ENCODE results near the gene KRT86.

DNA sequence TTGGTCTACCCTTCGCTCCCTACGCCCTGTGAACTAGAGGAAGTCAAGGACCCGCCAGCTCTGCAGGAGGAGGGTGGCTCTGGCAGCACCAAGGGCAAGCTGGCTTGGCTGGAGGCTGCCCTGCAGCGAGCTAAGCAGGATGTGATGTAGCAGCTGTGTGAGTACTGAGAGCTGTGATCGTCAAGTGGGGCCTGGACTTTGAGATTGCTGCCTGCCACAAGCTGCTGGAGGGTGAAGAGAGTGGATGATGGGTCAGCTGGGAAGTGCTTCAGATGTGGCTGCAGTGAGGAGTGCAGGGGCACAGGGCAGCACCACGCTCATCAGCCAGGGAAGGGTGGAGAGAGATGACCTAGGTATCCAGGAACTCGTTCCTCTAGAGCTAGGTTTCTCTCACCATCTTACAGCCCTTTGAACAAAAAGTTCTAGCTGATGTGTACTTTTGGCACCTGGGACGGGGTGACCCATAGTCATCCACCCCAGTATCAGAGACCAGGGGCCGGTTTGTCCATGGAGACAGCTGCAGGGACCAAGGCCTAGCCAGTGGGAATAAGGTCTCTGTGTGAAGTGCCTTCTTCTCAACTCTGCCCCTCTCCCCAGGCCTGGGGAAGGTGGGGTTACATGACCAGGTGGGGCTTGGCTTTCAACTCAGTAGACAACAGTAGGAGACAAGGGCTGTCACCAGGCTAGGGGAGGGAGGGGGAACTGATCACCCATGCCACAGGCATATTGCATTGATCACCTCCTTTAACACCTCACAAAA, 3.2 kb downstream of the KRT86 start:
- TF ChIP-seq, protein P1, sequence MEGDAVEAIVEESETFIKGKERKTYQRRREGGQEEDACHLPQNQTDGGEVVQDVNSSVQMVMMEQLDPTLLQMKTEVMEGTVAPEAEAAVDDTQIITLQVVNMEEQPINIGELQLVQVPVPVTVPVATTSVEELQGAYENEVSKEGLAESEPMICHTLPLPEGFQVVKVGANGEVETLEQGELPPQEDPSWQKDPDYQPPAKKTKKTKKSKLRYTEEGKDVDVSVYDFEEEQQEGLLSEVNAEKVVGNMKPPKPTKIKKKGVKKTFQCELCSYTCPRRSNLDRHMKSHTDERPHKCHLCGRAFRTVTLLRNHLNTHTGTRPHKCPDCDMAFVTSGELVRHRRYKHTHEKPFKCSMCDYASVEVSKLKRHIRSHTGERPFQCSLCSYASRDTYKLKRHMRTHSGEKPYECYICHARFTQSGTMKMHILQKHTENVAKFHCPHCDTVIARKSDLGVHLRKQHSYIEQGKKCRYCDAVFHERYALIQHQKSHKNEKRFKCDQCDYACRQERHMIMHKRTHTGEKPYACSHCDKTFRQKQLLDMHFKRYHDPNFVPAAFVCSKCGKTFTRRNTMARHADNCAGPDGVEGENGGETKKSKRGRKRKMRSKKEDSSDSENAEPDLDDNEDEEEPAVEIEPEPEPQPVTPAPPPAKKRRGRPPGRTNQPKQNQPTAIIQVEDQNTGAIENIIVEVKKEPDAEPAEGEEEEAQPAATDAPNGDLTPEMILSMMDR (conservative IDR thresholded peaks at IDR 0.05; ENCODE audit: low read depth in 2 of 2): no peak
- TF ChIP-seq EZH2phosphoT487 (IDR thresholded peaks at IDR 0.05; ENCODE audit: unreplicated experiment) (no peak), EZH2 (IDR thresholded peaks at IDR 0.05; ENCODE audit: low read depth, unreplicated experiment) (no peak), POLR2AphosphoS5 (IDR thresholded peaks at IDR 0.05; ENCODE audit: low read depth) (no peak), JUNB (IDR thresholded peaks at IDR 0.05; ENCODE audit: unreplicated experiment) (no peak), ZNF114 (CRISPR knock-in tag; IDR thresholded peaks at IDR 0.05) (no peak), ZNF331 (CRISPR knock-in tag; IDR thresholded peaks at IDR 0.05; ENCODE audit: low read depth) (no peak), CREB1 (CRISPR knock-in tag; IDR thresholded peaks at IDR 0.05; ENCODE audit: low read depth) (no peak), NANOG (IDR thresholded peaks at IDR 0.05; ENCODE audit: borderline replicate concordance) (no peak), STAT1 (IDR thresholded peaks at IDR 0.05; ENCODE audit: unreplicated experiment) (no peak)
- TF ChIP-seq, protein P2, sequence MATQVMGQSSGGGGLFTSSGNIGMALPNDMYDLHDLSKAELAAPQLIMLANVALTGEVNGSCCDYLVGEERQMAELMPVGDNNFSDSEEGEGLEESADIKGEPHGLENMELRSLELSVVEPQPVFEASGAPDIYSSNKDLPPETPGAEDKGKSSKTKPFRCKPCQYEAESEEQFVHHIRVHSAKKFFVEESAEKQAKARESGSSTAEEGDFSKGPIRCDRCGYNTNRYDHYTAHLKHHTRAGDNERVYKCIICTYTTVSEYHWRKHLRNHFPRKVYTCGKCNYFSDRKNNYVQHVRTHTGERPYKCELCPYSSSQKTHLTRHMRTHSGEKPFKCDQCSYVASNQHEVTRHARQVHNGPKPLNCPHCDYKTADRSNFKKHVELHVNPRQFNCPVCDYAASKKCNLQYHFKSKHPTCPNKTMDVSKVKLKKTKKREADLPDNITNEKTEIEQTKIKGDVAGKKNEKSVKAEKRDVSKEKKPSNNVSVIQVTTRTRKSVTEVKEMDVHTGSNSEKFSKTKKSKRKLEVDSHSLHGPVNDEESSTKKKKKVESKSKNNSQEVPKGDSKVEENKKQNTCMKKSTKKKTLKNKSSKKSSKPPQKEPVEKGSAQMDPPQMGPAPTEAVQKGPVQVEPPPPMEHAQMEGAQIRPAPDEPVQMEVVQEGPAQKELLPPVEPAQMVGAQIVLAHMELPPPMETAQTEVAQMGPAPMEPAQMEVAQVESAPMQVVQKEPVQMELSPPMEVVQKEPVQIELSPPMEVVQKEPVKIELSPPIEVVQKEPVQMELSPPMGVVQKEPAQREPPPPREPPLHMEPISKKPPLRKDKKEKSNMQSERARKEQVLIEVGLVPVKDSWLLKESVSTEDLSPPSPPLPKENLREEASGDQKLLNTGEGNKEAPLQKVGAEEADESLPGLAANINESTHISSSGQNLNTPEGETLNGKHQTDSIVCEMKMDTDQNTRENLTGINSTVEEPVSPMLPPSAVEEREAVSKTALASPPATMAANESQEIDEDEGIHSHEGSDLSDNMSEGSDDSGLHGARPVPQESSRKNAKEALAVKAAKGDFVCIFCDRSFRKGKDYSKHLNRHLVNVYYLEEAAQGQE (IDR thresholded peaks at IDR 0.05; ENCODE audit: unreplicated experiment): no peak
- TF ChIP-seq, protein P3, sequence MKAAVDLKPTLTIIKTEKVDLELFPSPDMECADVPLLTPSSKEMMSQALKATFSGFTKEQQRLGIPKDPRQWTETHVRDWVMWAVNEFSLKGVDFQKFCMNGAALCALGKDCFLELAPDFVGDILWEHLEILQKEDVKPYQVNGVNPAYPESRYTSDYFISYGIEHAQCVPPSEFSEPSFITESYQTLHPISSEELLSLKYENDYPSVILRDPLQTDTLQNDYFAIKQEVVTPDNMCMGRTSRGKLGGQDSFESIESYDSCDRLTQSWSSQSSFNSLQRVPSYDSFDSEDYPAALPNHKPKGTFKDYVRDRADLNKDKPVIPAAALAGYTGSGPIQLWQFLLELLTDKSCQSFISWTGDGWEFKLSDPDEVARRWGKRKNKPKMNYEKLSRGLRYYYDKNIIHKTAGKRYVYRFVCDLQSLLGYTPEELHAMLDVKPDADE (IDR thresholded peaks at IDR 0.05): no peak
